Stomach (tissue), 4 donors: Measurements from ENCODE around the gene NPTX2.

ENCODE experiments used
- CTCF ChIP-seq, 7 experiments: fragments of 450-650 bp in 4 of 7; fragments of 200-600 bp in 3 of 7; sonication (generic) in 3 of 7; IDR thresholded peaks; one replicate each; pipeline ENCODE4 v1.5.1; 2016 to 2019; ENCODE audit warnings: antibody characterized with exemption in 7 of 7, control low read depth in 2 of 7, mild to moderate bottlenecking in 1 of 7
- POLR2A ChIP-seq, 4 donors: fragments of 450-650 bp; IDR thresholded peaks; one replicate each; pipeline ENCODE4 v1.6.1; 2016; ENCODE audit warnings: antibody characterized with exemption in 4 of 4, control low read depth in 2 of 4, mild to moderate bottlenecking in 1 of 4, moderate library complexity in 1 of 4
- POLR2AphosphoS5 ChIP-seq, 3 donors: sonication (generic); formaldehyde crosslinking; IDR thresholded peaks; one replicate each; pipeline ENCODE4 v1.6.1; 2016; ENCODE audit warnings: antibody characterized with exemption in 3 of 3

GRCh38 chr7:98617051-98617959 is at the start of gene NPTX2:
- TF ChIP-seq POLR2AphosphoS5 (IDR thresholded peaks at IDR 0.05) (peak in 1 of 3 donors; percentile 59), POLR2A (IDR thresholded peaks at IDR 0.05) (no peak), CTCF (IDR thresholded peaks at IDR 0.05) (peak in 2 of 7 experiments; percentile 7 to 14)
